Stimulated activated CD8-positive, alpha-beta memory T cell treated with anti-CD3 and anti-CD28 coated beads, Interleukin-15, amount 100 ng/mL, for 24 hours (primary cell): Measurements from ENCODE around the gene ZSCAN10.
"Not testable (repeated sequence)": the region's sequence is repeated elsewhere in the genome, so short reads cannot be mapped to it uniquely, and the experiment has no call there.

Experiments
- DNase-seq: peaks from one replicate; pipeline ENCODE4 v3.0.0-alpha.2; 2020; ENCODE audit warnings: low read depth

Gene ZSCAN10

GRCh38 chr16:3085868-3086595, 13.1 kb downstream of the ZSCAN10 start:
- DNase-seq, result no peak

GRCh38 chr16:3084969-3085670, 14.0 kb downstream of the ZSCAN10 start:
- no peak for DNase-seq

- no peak for DNase-seq
Measured at GRCh38 chr16:3084491-3084890, 14.6 kb downstream of the ZSCAN10 start.

- DNase-seq, result not testable (repeated sequence)
Measured at GRCh38 chr16:3083408-3083807, 15.7 kb downstream of the ZSCAN10 start.

GRCh38 chr16:3081957-3082356, 17.1 kb downstream of the ZSCAN10 start:
- DNase-seq, result not testable (repeated sequence)

GRCh38 chr16:3080024-3080423, 19.1 kb downstream of the ZSCAN10 start:
- no peak for DNase-seq

GRCh38 chr16:3076577-3076976, 22.5 kb downstream of the ZSCAN10 start:
- DNase-seq, result no peak

GRCh38 chr16:3075946-3076345, 23.1 kb downstream of the ZSCAN10 start:
- not testable (repeated sequence) for DNase-seq

GRCh38 chr16:3075523-3075915, 23.6 kb downstream of the ZSCAN10 start:
- no peak for DNase-seq

GRCh38 chr16:3074860-3075522, 24.1 kb downstream of the ZSCAN10 start:
- no peak for DNase-seq

GRCh38 chr16:3073448-3073847, 25.6 kb downstream of the ZSCAN10 start:
- no peak for DNase-seq

- not testable (repeated sequence) for DNase-seq
Measured at GRCh38 chr16:3072576-3073263, 26.4 kb downstream of the ZSCAN10 start.

GRCh38 chr16:3072148-3072547, 26.9 kb downstream of the ZSCAN10 start:
- not testable (repeated sequence) for DNase-seq

- DNase-seq, result no peak
Measured at GRCh38 chr16:3071655-3072054, 27.4 kb downstream of the ZSCAN10 start.

GRCh38 chr16:3070608-3071111, 28.4 kb downstream of the ZSCAN10 start:
- no peak for DNase-seq

- not testable (repeated sequence) for DNase-seq
Measured at GRCh38 chr16:3069146-3069545, 29.9 kb downstream of the ZSCAN10 start.

GRCh38 chr16:3068487-3068886, 30.6 kb downstream of the ZSCAN10 start:
- DNase-seq, result no peak

- no peak for DNase-seq
Measured at GRCh38 chr16:3066440-3066748, 32.7 kb downstream of the ZSCAN10 start.

GRCh38 chr16:3065742-3066439, 33.2 kb downstream of the ZSCAN10 start:
- no peak for DNase-seq

GRCh38 chr16:3065069-3065741, 33.9 kb downstream of the ZSCAN10 start, which contains the start of gene IL32:
IL32 (plus strand) TSS chr16:3065640; CDS start chr16:3065812, 172 bp downstream.
- DNase-seq, result no peak
